Inflammatory macrophage treated with lipopolysaccharide for 4 hours (primary cell): ENCODE data around the gene COL9A1.

ENCODE experiments used
- DNase-seq: peaks from one replicate; pipeline ENCODE4 v3.0.0-alpha.2; 2020

Gene COL9A1

DNA sequence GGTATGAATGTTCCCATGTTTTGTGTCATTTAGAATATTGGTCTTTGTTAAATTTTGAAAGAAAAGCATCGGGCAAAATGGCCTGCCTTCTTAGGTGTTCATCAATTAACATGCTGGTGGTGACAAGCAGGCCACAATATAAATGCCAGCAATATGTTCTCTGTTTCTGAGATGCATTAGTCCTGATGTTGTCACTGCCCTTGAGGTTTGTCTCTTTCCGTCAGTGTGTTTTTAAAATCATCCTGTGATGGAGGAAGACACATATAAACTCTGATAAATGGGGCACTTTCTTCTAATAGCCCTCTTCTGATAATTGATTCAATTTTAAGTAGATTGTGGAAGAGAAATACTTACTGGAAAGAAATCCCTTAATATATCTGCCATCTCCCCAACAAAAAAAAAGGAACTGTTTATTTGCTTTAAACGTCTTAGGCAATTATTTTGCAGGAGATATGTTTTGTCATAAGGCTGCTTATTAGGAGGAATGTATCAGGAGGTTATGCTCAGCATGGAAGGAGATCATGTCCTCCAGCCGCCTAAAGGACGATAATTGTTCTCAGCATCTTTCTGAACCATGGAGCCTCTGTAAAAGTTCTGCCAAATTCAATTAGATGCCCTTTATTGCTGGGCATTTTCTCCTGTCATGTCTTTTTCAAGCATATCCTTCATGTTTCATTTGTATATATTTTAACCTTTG, 134.1 kb downstream of the COL9A1 start:
- no peak for DNase-seq
